Stomach (tissue), 9 donors: Measurements from ENCODE around the gene BABAM2. TPM values are rescaled to one million over a fixed set of nuclear protein-coding genes. Genes with fewer than 3 reads are reported as not detected.

Source experiments
- DNase-seq, 2 donors: peaks; one replicate each; pipeline versions ENCODE4 v3.0.0 to v3.0.0-alpha.2; 2013 to 2019
- H3K27ac ChIP-seq, 5 donors: fragments of 200-600 bp in 4 of 5; sonication (generic) in 4 of 5; one replicate each; pipeline ENCODE4 v1.5.1; 2013 to 2019; ENCODE audit warnings: mild to moderate bottlenecking in 1 of 5, moderate library complexity in 1 of 5
- H3K27me3 ChIP-seq, 3 donors: fragments of 200-600 bp; sonication (generic); one replicate each; pipeline ENCODE4 v1.5.1; 2017 to 2019; ENCODE audit warnings: mixed run types in 1 of 3
- H3K36me3 ChIP-seq, 4 donors: fragments of 200-600 bp; sonication (generic); 1 replicate in 3 of 4; 2 replicates in 1 of 4; pipeline ENCODE4 v1.5.1; 2016 to 2019
- H3K4me1 ChIP-seq, 4 donors: fragments of 200-600 bp; sonication (generic); one replicate each; pipeline ENCODE4 v1.5.1; 2016 to 2019
- H3K4me3 ChIP-seq, 4 donors: fragments of 200-600 bp; sonication (generic) in 3 of 4; one replicate each; pipeline ENCODE4 v1.5.1; 2016 to 2019; ENCODE audit warnings: mild to moderate bottlenecking in 1 of 4
- H3K9me3 ChIP-seq, 4 donors: fragments of 200-600 bp; sonication (generic); one replicate each; pipeline ENCODE4 v1.5.1; 2016 to 2019
- CTCF ChIP-seq, 7 experiments: fragments of 450-650 bp in 4 of 7; fragments of 200-600 bp in 3 of 7; sonication (generic) in 3 of 7; IDR thresholded peaks; one replicate each; pipeline ENCODE4 v1.5.1; 2016 to 2019; ENCODE audit warnings: antibody characterized with exemption in 7 of 7, control low read depth in 2 of 7, mild to moderate bottlenecking in 1 of 7
- EP300 ChIP-seq: sonication (generic); formaldehyde crosslinking; IDR thresholded peaks from one replicate; pipeline ENCODE4 v1.6.1; 2017; ENCODE audit warnings: antibody characterized with exemption
- POLR2A ChIP-seq, 4 donors: fragments of 450-650 bp; IDR thresholded peaks; one replicate each; pipeline ENCODE4 v1.6.1; 2016; ENCODE audit warnings: antibody characterized with exemption in 4 of 4, control low read depth in 2 of 4, mild to moderate bottlenecking in 1 of 4, moderate library complexity in 1 of 4
- POLR2AphosphoS5 ChIP-seq, 3 donors: sonication (generic); formaldehyde crosslinking; IDR thresholded peaks; one replicate each; pipeline ENCODE4 v1.6.1; 2016; ENCODE audit warnings: antibody characterized with exemption in 3 of 3
- WGBS, 5 donors: extraction: QIAGEN DNeasy Blood & Tissue Kit in 3 of 5; methylation state at CpG; one replicate each; pipeline versions ENCODE4 v1.1.5 to v1.1.7; 2013 to 2018; 5-methylcytosine and 5-hydroxymethylcytosine counted together
- intact Hi-C: fragments of 100-400 bp; cut with DNase I; formaldehyde crosslinking; loops from one replicate; pipeline ENCODE4 v1.15.1; 2023; ENCODE audit warnings: low total_unique reads
- polyA plus RNA-seq, 3 donors: library from polyadenylated mRNA; stranded (reverse); fragments of 200-250 nt; gene quantifications; one replicate each; pipeline ENCODE4 v1.2.3, GENCODE V29; 2013
- total RNA-seq, 5 donors: library from RNA; depleted of rRNA; stranded (reverse); fragments of >200 nt; gene quantifications; one replicate each; pipeline versions ENCODE4 v1.1.0 to v1.2.3, GENCODE V29; 2014 to 2016
- donor health status: healthy with polysubstance abuse.
- donor health status: Bipolar disorder and iron deficiency.
- donor health status: healthy.

BABAM2 gene
- total and polyA plus RNA-seq, 8 donors, result 14.2 to 41.4 (median 22.8) TPM

- DNase-seq, result no peak
- Histone ChIP-seq H3K36me3 (no peaks in the 10 kb centered on the region), H3K4me3 (no peak overlapping the region), H3K4me1 (peaks cover 7 to 38% (median 21%) of the 10 kb centered on the region in 4 donors), H3K27ac (no peak overlapping the region), H3K9me3 (peaks cover 0 to 1% (median 0%) of the 10 kb centered on the region in 4 donors), H3K27me3 (no peaks in the 10 kb centered on the region)
- TF ChIP-seq CTCF (IDR thresholded peaks at IDR 0.05), result no peak
- no peak for TF ChIP-seq EP300
- TF ChIP-seq POLR2A (IDR thresholded peaks at IDR 0.05), result no peak
- no peak for TF ChIP-seq POLR2AphosphoS5 (IDR thresholded peaks at IDR 0.05)
- intact Hi-C loops, result no loop called here
- WGBS, 5 donors, result 82 to 94% (median 90%) methylated on average over 2 of the region's 2 CpGs
Observed at GRCh38 chr2:28161466-28161865, 270.9 kb downstream of the BABAM2 start.

DNA sequence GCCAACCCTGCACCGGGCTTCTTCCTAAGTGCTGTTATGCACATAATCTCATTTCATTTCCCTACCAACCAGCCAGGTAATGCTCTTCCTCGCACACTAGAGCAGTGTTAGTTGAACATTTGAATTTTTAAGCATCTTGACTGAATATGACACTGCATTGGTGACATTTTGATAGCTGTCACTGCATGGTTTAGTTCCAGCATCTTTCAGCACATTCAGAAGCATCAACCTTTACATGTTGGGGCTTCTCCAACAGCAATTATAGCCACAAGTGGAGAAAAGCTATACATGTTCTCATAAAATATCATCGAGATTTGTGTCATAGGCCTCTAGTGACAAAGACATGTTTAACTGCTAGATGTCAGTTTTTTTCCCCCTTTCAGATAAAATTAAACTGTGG lies 272.0 kb downstream of the BABAM2 start:
- WGBS, 5 donors, result 92 to 99% (median 97%) methylated on average over 3 of the region's 3 CpGs
- Histone ChIP-seq H3K4me1 (peaks cover 7 to 38% (median 21%) of the 10 kb centered on the region in 4 donors), H3K36me3 (no peaks in the 10 kb centered on the region), H3K27me3 (no peaks in the 10 kb centered on the region), H3K4me3 (no peak overlapping the region), H3K27ac (peak overlapping the region in 1 of 5 donors; percentile 61), H3K9me3 (no peaks in the 10 kb centered on the region)
- intact Hi-C loops, result no loop called here
- TF ChIP-seq EP300, result no peak
- TF ChIP-seq CTCF (IDR thresholded peaks at IDR 0.05), result no peak
- TF ChIP-seq POLR2A (IDR thresholded peaks at IDR 0.05), result no peak
- no peak for TF ChIP-seq POLR2AphosphoS5 (IDR thresholded peaks at IDR 0.05)
- DNase-seq, result no peak

GRCh38 chr2:28163028-28163427 lies 272.5 kb downstream of the BABAM2 start:
- DNase-seq, result no peak
- Histone ChIP-seq H3K9me3 (no peaks in the 10 kb centered on the region), H3K4me3 (no peak overlapping the region), H3K36me3 (no peaks in the 10 kb centered on the region), H3K27ac (peak overlapping the region in 4 of 5 donors; percentile 45 to 69 (median 54)), H3K4me1 (peaks cover 7 to 38% (median 21%) of the 10 kb centered on the region in 4 donors), H3K27me3 (no peaks in the 10 kb centered on the region)
- TF ChIP-seq CTCF (IDR thresholded peaks at IDR 0.05) (no peak), EP300 (no peak), POLR2AphosphoS5 (IDR thresholded peaks at IDR 0.05) (no peak), POLR2A (IDR thresholded peaks at IDR 0.05) (no peak)
- intact Hi-C loops, result no loop called here
- WGBS, 5 donors, result 87 to 94% (median 92%) methylated on average over 4 of the region's 4 CpGs

DNA sequence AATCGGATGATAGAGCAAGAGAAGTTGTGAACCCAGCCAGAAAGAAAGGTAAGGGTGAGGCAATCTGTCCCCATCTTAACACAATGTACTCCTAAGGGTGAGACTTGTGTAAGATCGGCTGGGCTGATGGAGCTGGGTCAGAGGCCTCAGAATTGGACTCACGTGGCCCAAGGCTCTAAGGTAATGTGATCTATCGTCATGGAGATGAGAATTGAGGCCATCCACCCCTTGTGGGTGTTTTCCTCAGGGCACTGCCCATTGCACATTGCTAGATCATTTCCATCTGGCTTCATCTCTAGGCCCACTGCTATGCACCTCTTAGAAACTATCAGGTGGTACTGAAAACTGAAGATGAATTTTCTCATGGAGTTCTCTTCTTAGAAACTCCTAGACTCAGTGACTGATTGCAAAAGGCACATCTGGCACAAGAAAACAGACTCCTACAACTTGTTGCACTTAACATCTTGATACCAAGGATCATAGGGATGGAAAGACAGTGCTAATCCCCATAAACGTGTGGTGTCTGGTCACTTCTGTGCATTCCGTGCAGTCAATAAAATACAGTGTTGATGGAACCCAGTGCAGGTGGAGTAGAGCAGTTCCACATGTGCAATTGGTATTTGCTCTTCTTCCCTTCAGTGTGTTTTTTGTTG lies 273.2 kb downstream of the BABAM2 start:
- intact Hi-C loops, result no loop called here
- no peak for DNase-seq
- peaks cover 7 to 38% (median 21%) of the 10 kb centered on the region in 4 donors for H3K4me1 ChIP-seq
- WGBS, 5 donors, result 81 to 92% (median 91%) methylated on average over 6 of the region's 6 CpGs
- H3K27me3 ChIP-seq, result no peaks in the 10 kb centered on the region
- peak overlapping the region in 4 of 5 donors; percentile 45 to 69 (median 54) for H3K27ac ChIP-seq
- no peak for TF ChIP-seq POLR2AphosphoS5 (IDR thresholded peaks at IDR 0.05)
- H3K36me3 ChIP-seq, result no peaks in the 10 kb centered on the region
- H3K9me3 ChIP-seq, result no peaks in the 10 kb centered on the region
- no peak overlapping the region for H3K4me3 ChIP-seq

- TF ChIP-seq POLR2AphosphoS5 (IDR thresholded peaks at IDR 0.05), result no peak
- TF ChIP-seq EP300, result no peak
- no peak for TF ChIP-seq POLR2A (IDR thresholded peaks at IDR 0.05)
- no peak for TF ChIP-seq CTCF (IDR thresholded peaks at IDR 0.05)
- H3K4me3 ChIP-seq, result no peak overlapping the region
- H3K27me3 ChIP-seq, result no peaks in the 10 kb centered on the region
- 43 to 66% (median 64%) methylated on average over 8 of the region's 8 CpGs for WGBS, 5 donors
- peak in 1 of 2 donors; percentile 50 for DNase-seq
- no peaks in the 10 kb centered on the region for H3K9me3 ChIP-seq
- H3K4me1 ChIP-seq, result peaks cover 7 to 38% (median 21%) of the 10 kb centered on the region in 4 donors
- H3K36me3 ChIP-seq, result no peaks in the 10 kb centered on the region
- intact Hi-C loops, result no loop called here
- peak overlapping the region in 4 of 5 donors; percentile 45 to 69 (median 54) for H3K27ac ChIP-seq
Observed at GRCh38 chr2:28164280-28164801, 273.8 kb downstream of the BABAM2 start.
